ENCODE results near the gene MAST3.

GRCh38 chr19:18171605-18172327 lies 74.2 kb downstream of the MAST3 start:
- TF ChIP-seq TAF1 (IDR thresholded peaks at IDR 0.05; ENCODE audit: low read depth, low read length): no peak
- TF ChIP-seq POLR2AphosphoS5 (IDR thresholded peaks at IDR 0.05; ENCODE audit: low read depth, low read length): no peak
- no peak for TF ChIP-seq POLR2A (IDR thresholded peaks at IDR 0.05; ENCODE audit: low read depth, low read length)
- no peak for TF ChIP-seq POU2F2 (IDR thresholded peaks at IDR 0.05; ENCODE audit: low read depth, low read length)

Data from GM12891 (cell line).